ENCODE data around the gene CGB8.
"Not testable (repeated sequence)": the region's sequence is repeated elsewhere in the genome, so short reads cannot be mapped to it uniquely, and the experiment has no call there.

CGB8 gene

DNA sequence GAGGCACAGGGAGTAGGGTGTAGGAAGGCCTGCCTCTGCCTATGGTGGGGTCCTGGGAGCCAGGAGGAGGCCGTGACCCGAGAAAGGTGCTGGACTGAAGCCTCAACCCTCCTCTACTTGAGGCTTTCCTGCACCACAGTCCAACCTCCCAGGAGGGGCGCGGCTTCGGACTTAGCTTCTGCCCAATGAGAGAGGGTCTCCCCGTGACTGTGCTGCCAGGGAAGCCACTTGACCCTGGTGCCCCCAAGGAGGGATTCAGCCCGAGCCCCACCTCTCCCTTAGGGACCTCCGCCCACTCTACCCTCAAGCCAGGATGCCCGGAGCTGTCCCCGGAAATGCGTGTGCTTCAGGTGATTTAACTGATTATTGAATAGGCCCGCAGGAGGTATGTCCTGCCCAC, at the start of gene CGB8:
Gene CGB8 (minus strand): TSS at position 101 of the 400 bp plus-strand sequence. CDS start 372 bp downstream, outside the sequence.
- H3K27me3 ChIP-seq (ENCODE audit: control insufficient read depth in 5 of 5, insufficient read depth in 4 of 5, low read length in 5 of 5); H3K36me3 ChIP-seq (ENCODE audit: control insufficient read depth in 5 of 5, insufficient read depth in 5 of 5, low read length in 5 of 5); H3K9me3 ChIP-seq (ENCODE audit: control insufficient read depth in 5 of 5, low read length in 5 of 5); H3K4me3 ChIP-seq (ENCODE audit: low read depth in 1 of 5, low read length in 5 of 5); H3K4me1 ChIP-seq (ENCODE audit: control insufficient read depth in 5 of 5, insufficient read depth in 5 of 5, low read length in 5 of 5); H3K27ac ChIP-seq (ENCODE audit: low read depth, low read length); H3K9ac ChIP-seq (ENCODE audit: low read length in 5 of 5): not testable (repeated sequence)

DNA sequence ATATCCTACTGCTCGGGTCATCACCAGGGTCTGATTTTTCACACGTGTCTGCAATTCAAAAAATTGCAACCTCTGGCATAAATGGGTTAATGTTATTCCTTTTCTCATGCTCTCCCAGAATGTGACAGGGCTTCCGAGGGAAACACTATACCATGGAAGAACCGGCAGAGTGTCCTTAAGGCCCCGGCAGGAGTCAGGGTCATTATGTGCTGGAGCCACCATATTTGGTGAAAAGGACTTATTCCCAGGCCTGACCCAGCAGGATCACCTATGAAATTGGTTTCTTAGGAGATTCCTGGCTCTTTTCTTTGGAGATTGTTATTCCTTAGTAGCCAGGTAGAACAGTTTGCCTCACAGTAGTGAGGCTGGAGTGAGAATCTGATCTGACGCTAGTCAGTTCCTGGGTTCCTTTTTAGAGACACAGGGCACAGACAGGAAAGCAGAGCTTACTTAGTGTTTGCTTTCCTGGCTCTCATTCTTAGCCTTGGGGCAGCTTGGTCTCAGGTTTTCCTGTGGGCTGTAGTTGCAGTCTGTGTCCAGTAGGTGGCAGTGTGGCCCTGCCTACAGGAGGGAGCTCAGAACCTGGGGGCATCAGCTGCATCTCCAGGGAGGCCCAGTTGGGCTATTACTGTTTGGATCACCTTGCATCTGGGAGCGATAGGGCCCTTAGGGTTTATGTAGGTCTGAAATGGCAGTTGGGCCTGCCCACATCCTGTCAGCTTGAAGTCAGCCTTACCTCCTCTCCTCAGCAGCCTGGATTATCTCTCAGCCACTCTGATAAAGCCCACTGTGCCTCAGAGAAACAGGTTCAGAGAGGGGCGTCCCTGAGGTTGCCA, 48.8 kb upstream of the CGB8 start:
- no peak overlapping the region for H3K9ac ChIP-seq (ENCODE audit: low read length in 5 of 5)
- H3K27me3 ChIP-seq (ENCODE audit: control insufficient read depth in 5 of 5, insufficient read depth in 4 of 5, low read length in 5 of 5) = no peaks in the 10 kb centered on the region
- no peak overlapping the region for H3K4me3 ChIP-seq (ENCODE audit: low read depth in 1 of 5, low read length in 5 of 5)
- peaks cover 3 to 91% (median 78%) of the 10 kb centered on the region in 5 donors for H3K36me3 ChIP-seq (ENCODE audit: control insufficient read depth in 5 of 5, insufficient read depth in 5 of 5, low read length in 5 of 5)
- H3K9me3 ChIP-seq (ENCODE audit: control insufficient read depth in 5 of 5, low read length in 5 of 5) = no peaks in the 10 kb centered on the region
- peaks cover 0 to 3% (median 0%) of the 10 kb centered on the region in 5 donors for H3K4me1 ChIP-seq (ENCODE audit: control insufficient read depth in 5 of 5, insufficient read depth in 5 of 5, low read length in 5 of 5)
- no peak overlapping the region for H3K27ac ChIP-seq (ENCODE audit: low read depth, low read length)

DNA sequence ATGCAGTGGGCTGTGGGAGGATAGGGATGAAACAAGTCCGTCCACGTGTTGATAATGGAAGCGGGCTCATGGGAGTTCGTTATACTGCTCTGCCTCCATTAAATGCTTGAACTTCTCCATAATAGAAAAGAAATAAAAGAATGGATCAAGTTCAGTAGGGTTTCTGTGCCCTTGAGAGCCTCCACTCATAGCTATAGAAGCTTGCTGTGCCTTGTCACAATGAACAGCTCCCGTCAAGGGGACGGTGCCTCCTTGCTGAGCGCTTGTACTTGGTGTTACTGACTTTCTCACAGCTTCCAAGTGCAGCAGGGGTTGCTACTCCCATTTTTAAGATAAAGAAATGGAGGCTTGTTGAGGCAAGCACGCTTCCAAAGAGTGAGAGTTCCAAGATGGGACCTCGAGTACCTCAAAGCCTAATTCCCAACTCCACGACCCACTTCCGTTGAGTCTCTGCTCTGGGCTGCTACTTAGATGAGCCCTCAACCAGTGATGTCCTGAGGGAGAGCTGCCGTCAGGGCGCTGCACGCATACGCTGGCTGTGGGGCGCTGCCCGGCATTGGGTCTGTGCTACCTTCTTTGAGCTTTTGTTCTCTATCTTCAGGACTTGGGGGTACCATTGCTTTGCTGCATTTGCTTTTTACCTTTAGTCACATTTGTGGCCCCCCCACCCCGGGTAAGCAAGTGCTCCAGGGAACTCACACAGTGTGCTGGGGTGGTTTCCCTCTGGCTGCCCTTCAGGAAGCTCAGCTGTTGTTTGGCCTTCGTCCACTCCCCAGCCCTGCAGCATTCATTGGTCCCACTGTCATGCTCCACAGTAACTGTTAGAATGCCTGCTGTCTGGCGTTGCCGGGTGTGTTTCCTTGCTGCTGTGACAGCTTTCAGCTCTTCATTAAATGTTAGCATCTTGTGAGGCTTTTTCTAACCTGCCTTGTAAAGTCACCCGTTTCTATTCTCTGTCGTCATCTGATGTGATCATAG, 45.9 kb upstream of the CGB8 start:
- Histone ChIP-seq H3K4me3 (ENCODE audit: low read depth in 1 of 5, low read length in 5 of 5) (no peak overlapping the region), H3K27me3 (ENCODE audit: control insufficient read depth in 5 of 5, insufficient read depth in 4 of 5, low read length in 5 of 5) (no peaks in the 10 kb centered on the region), H3K9ac (ENCODE audit: low read length in 5 of 5) (no peak overlapping the region), H3K27ac (ENCODE audit: low read depth, low read length) (no peak overlapping the region), H3K36me3 (ENCODE audit: control insufficient read depth in 5 of 5, insufficient read depth in 5 of 5, low read length in 5 of 5) (peaks cover 5 to 96% (median 78%) of the 10 kb centered on the region in 5 donors), H3K4me1 (ENCODE audit: control insufficient read depth in 5 of 5, insufficient read depth in 5 of 5, low read length in 5 of 5) (peaks cover 0 to 3% (median 0%) of the 10 kb centered on the region in 5 donors), H3K9me3 (ENCODE audit: control insufficient read depth in 5 of 5, low read length in 5 of 5) (no peaks in the 10 kb centered on the region)

DNA sequence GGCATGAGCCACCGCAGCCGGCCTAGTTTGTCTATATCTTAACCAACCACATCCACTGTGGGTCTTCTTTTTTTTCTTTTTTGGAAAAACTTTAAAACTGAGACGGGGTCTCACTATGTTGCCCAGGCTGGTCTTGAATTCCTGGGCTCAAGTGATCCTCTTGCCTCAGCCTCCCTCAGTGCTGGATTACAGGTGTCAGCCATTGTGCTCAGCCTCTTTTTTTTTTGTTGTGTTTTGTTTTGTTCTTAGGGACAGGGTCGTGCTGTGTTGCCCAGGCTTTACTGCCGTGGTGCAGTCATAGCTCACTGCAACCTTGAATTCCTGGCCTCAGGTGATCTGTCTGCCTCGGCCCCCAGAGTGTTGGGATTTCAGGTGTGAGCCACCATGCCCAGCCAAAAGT, 43.8 kb upstream of the CGB8 start:
- Histone ChIP-seq H3K9ac (ENCODE audit: low read length in 5 of 5) (no peak overlapping the region), H3K27ac (ENCODE audit: low read depth, low read length) (no peak overlapping the region), H3K4me3 (ENCODE audit: low read depth in 1 of 5, low read length in 5 of 5) (no peak overlapping the region), H3K9me3 (ENCODE audit: control insufficient read depth in 5 of 5, low read length in 5 of 5) (no peaks in the 10 kb centered on the region), H3K4me1 (ENCODE audit: control insufficient read depth in 5 of 5, insufficient read depth in 5 of 5, low read length in 5 of 5) (peaks cover 0 to 8% (median under 1%) of the 10 kb centered on the region in 5 donors), H3K27me3 (ENCODE audit: control insufficient read depth in 5 of 5, insufficient read depth in 4 of 5, low read length in 5 of 5) (no peaks in the 10 kb centered on the region), H3K36me3 (ENCODE audit: control insufficient read depth in 5 of 5, insufficient read depth in 5 of 5, low read length in 5 of 5) (peaks cover 2 to 91% (median 67%) of the 10 kb centered on the region in 5 donors)

DNA sequence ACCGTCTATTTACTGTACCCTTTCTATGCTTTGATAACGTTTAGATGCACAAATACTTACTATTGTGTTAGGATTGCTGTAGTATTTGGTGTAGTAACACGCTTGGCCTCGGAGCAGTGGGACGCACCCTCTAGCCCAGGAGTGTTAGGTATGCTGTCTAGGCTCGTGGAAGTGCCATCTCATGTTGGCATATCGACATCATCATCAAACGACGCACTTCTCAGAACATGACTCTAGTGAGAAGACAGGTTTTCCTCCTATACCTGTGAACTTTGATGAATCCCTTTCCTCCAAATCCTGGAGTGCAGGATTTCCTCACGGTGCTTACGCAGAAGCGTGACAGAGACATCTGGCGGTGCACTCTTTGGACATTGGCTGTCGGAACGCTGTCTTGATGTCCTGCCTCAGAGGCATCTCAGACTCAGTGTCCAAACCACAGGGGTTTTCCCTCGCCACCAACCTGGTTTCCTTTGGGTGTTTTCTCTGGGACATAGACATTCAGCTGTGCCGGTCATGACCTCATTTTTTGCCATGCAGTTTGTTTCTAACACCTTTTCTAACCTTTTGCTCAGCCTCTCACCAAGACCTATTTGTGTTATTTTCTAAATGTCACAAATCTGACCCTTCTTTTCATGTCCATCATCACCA, 42.6 kb upstream of the CGB8 start:
- no peak overlapping the region for H3K27ac ChIP-seq (ENCODE audit: low read depth, low read length)
- H3K4me3 ChIP-seq (ENCODE audit: low read depth in 1 of 5, low read length in 5 of 5) = no peak overlapping the region
- H3K27me3 ChIP-seq (ENCODE audit: control insufficient read depth in 5 of 5, insufficient read depth in 4 of 5, low read length in 5 of 5) = no peaks in the 10 kb centered on the region
- no peak overlapping the region for H3K9ac ChIP-seq (ENCODE audit: low read length in 5 of 5)
- H3K9me3 ChIP-seq (ENCODE audit: control insufficient read depth in 5 of 5, low read length in 5 of 5) = no peaks in the 10 kb centered on the region
- H3K36me3 ChIP-seq (ENCODE audit: control insufficient read depth in 5 of 5, insufficient read depth in 5 of 5, low read length in 5 of 5) = peaks cover 2 to 87% (median 66%) of the 10 kb centered on the region in 5 donors
- peaks cover 0 to 18% (median 13%) of the 10 kb centered on the region in 5 donors for H3K4me1 ChIP-seq (ENCODE audit: control insufficient read depth in 5 of 5, insufficient read depth in 5 of 5, low read length in 5 of 5)

DNA sequence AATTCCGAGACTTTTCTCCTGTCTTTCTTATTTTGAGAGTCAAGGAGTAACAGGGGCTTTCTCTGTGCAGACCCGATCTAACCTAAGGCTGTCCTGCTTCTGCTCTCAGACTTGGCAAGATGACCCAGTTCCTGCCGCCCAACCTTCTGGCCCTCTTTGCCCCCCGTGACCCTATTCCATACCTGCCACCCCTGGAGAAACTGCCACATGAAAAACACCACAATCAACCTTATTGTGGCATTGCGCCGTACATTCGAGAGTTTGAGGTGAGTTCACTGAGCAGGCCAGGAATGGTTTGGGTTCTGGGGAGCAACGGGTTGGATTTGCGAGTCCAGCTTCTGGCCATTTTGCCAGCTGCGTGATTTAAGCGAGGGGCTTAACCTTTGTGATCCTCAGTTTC, 37.4 kb upstream of the CGB8 start:
- Histone ChIP-seq H3K27ac (ENCODE audit: low read depth, low read length) (peak overlapping the region; percentile 1), H3K36me3 (ENCODE audit: control insufficient read depth in 5 of 5, insufficient read depth in 5 of 5, low read length in 5 of 5) (peaks cover 0 to 36% (median 26%) of the 10 kb centered on the region in 5 donors), H3K9me3 (ENCODE audit: control insufficient read depth in 5 of 5, low read length in 5 of 5) (no peaks in the 10 kb centered on the region), H3K9ac (ENCODE audit: low read length in 5 of 5) (peak overlapping the region; percentile 94 to 99 (median 98)), H3K4me3 (ENCODE audit: low read depth in 1 of 5, low read length in 5 of 5) (peak overlapping the region; percentile 91 to 94 (median 93)), H3K4me1 (ENCODE audit: control insufficient read depth in 5 of 5, insufficient read depth in 5 of 5, low read length in 5 of 5) (peaks cover 0 to 33% (median 24%) of the 10 kb centered on the region in 5 donors), H3K27me3 (ENCODE audit: control insufficient read depth in 5 of 5, insufficient read depth in 4 of 5, low read length in 5 of 5) (no peaks in the 10 kb centered on the region)

DNA sequence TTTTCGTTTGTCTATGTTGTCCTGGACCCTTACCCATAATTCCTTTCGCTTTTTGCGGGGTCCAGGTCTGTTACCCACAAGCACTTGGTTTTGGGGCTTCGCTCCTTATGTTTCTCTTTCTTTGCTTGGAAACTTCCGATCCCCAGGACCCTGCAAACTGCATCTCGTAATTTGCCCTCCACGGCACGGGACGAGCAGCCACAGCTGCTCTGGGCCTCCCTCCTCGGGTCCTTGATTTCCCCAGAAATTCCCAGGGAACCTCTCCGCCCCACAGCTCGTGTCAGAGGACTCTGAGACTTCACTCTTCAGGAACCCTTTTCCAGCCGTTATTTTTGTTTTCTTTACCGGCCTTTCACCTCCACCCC, 36.9 kb upstream of the CGB8 start:
- no peaks in the 10 kb centered on the region for H3K9me3 ChIP-seq (ENCODE audit: control insufficient read depth in 5 of 5, low read length in 5 of 5)
- H3K4me1 ChIP-seq (ENCODE audit: control insufficient read depth in 5 of 5, insufficient read depth in 5 of 5, low read length in 5 of 5) = peaks cover 0 to 33% (median 24%) of the 10 kb centered on the region in 5 donors
- H3K9ac ChIP-seq (ENCODE audit: low read length in 5 of 5) = peak overlapping the region; percentile 94 to 99 (median 98)
- peaks cover 0 to 32% (median 24%) of the 10 kb centered on the region in 5 donors for H3K36me3 ChIP-seq (ENCODE audit: control insufficient read depth in 5 of 5, insufficient read depth in 5 of 5, low read length in 5 of 5)
- peak overlapping the region; percentile 88 for H3K27ac ChIP-seq (ENCODE audit: low read depth, low read length)
- H3K4me3 ChIP-seq (ENCODE audit: low read depth in 1 of 5, low read length in 5 of 5) = peak overlapping the region; percentile 91 to 94 (median 93)
- no peaks in the 10 kb centered on the region for H3K27me3 ChIP-seq (ENCODE audit: control insufficient read depth in 5 of 5, insufficient read depth in 4 of 5, low read length in 5 of 5)

DNA sequence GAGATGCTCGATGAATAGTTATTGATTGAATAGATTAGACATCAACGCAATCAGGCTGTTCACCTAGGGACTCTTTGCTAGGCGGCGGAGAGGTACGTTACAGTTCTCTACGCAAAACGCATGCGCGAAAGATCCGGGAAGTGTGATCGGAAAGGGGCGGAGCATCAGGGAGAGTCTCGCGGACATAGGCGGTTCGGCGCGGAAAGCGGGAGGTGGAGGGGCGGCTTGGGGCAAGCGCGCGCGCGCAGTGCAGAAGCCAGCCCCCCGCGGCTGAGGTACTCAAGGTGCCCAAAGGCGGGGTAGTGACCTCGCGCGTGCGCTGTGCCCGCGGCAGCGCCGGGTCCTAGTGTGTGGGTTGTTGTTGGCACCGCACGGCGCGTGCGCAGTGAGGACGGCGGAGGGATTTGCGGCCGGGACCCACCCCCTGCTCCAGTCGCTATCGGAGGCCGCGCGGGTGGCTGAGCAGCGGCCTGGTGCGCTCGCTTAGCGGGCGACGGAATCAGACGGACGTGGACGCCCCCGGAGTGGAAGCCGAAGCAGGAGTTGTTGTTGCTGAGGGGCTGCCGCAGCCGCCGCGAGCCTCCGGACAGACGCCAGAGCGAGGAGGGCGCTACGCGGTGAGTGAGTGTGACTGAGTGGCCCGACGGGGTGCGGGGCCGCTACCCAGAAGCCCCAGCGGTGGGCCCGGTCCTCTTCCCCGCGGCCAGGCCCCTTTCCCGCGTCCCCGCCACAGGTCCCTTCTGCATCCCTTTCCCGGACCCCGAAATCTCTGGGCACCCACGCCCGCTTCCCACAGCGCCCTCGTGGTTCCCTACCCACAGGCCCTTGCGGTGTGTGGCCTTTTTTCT, 36.3 kb upstream of the CGB8 start, which contains the start of gene SNRNP70:
Gene SNRNP70 (plus strand): TSS at position 432 of the 848 bp plus-strand sequence. CDS start 964 bp downstream, outside the sequence.
- Histone ChIP-seq H3K9me3 (ENCODE audit: control insufficient read depth in 5 of 5, low read length in 5 of 5) (no peaks in the 10 kb centered on the region), H3K4me3 (ENCODE audit: low read depth in 1 of 5, low read length in 5 of 5) (peak within 1 kb of the TSS; percentile 91 to 94 (median 93)), H3K27ac (ENCODE audit: low read depth, low read length) (peak within 1 kb of the TSS; percentile 88), H3K27me3 (ENCODE audit: control insufficient read depth in 5 of 5, insufficient read depth in 4 of 5, low read length in 5 of 5) (no peaks in the 10 kb centered on the region), H3K9ac (ENCODE audit: low read length in 5 of 5) (peak within 1 kb of the TSS; percentile 94 to 99 (median 98)), H3K4me1 (ENCODE audit: control insufficient read depth in 5 of 5, insufficient read depth in 5 of 5, low read length in 5 of 5) (peaks cover 0 to 33% (median 24%) of the 10 kb centered on the region in 5 donors), H3K36me3 (ENCODE audit: control insufficient read depth in 5 of 5, insufficient read depth in 5 of 5, low read length in 5 of 5) (peaks cover 0 to 26% (median 18%) of the 10 kb centered on the region in 5 donors)

Measured in subcutaneous abdominal adipose tissue (tissue), 5 donors.